ENCODE results near the gene SPTLC3.

The SPTLC3 gene

GRCh38 chr20:13099676-13100075, 90.9 kb downstream of the SPTLC3 start:
- no peak for DNase-seq (ENCODE audit: low read depth in 1 of 2, low spot score in 1 of 2)

GRCh38 chr20:13101276-13101675, 92.5 kb downstream of the SPTLC3 start:
- no peak overlapping the region for H3K27ac ChIP-seq (replicated peaks)
- TF ChIP-seq POLR2AphosphoS5 (IDR thresholded peaks at IDR 0.05; ENCODE audit: low read depth) (no peak), REST (IDR thresholded peaks at IDR 0.05; ENCODE audit: insufficient replicate concordance, low read depth) (no peak), GABPA (IDR thresholded peaks at IDR 0.05; ENCODE audit: low read depth) (no peak), CTCF (IDR thresholded peaks at IDR 0.05; ENCODE audit: insufficient read depth, low read length) (no peak), SPI1 (IDR thresholded peaks at IDR 0.05; ENCODE audit: borderline replicate concordance, low read depth) (no peak)
- no peak for DNase-seq (ENCODE audit: low read depth in 1 of 2, low spot score in 1 of 2)
- no peak overlapping the region for H3K4me3 ChIP-seq (replicated peaks; ENCODE audit: insufficient read depth, low read length)
- no peaks in the 10 kb centered on the region for H3K27me3 ChIP-seq (ENCODE audit: insufficient read depth, poor library complexity, severe bottlenecking)

More at GRCh38 chr20:13099676-13100075, 90.9 kb downstream of the SPTLC3 start:
- no peak overlapping the region for H3K4me3 ChIP-seq (replicated peaks; ENCODE audit: insufficient read depth, low read length)
- no peak for TF ChIP-seq POLR2AphosphoS5 (IDR thresholded peaks at IDR 0.05; ENCODE audit: low read depth)
- TF ChIP-seq CTCF (IDR thresholded peaks at IDR 0.05; ENCODE audit: insufficient read depth, low read length), result no peak
- TF ChIP-seq GABPA (IDR thresholded peaks at IDR 0.05; ENCODE audit: low read depth), result no peak
- TF ChIP-seq REST (IDR thresholded peaks at IDR 0.05; ENCODE audit: insufficient replicate concordance, low read depth), result no peak
- TF ChIP-seq SPI1 (IDR thresholded peaks at IDR 0.05; ENCODE audit: borderline replicate concordance, low read depth), result no peak
- no peaks in the 10 kb centered on the region for H3K27me3 ChIP-seq (ENCODE audit: insufficient read depth, poor library complexity, severe bottlenecking)
- no peak overlapping the region for H3K27ac ChIP-seq (replicated peaks)

- DNase-seq (ENCODE audit: low read depth in 1 of 2, low spot score in 1 of 2), result no peak
Observed at GRCh38 chr20:13101706-13102105, 92.9 kb downstream of the SPTLC3 start.

More at GRCh38 chr20:13101706-13102105, 92.9 kb downstream of the SPTLC3 start:
- no peak overlapping the region for H3K27ac ChIP-seq (replicated peaks)
- no peaks in the 10 kb centered on the region for H3K27me3 ChIP-seq (ENCODE audit: insufficient read depth, poor library complexity, severe bottlenecking)
- no peak for TF ChIP-seq CTCF (IDR thresholded peaks at IDR 0.05; ENCODE audit: insufficient read depth, low read length)
- no peak for TF ChIP-seq REST (IDR thresholded peaks at IDR 0.05; ENCODE audit: insufficient replicate concordance, low read depth)
- no peak for TF ChIP-seq GABPA (IDR thresholded peaks at IDR 0.05; ENCODE audit: low read depth)
- no peak for TF ChIP-seq POLR2AphosphoS5 (IDR thresholded peaks at IDR 0.05; ENCODE audit: low read depth)
- no peak for TF ChIP-seq SPI1 (IDR thresholded peaks at IDR 0.05; ENCODE audit: borderline replicate concordance, low read depth)
- H3K4me3 ChIP-seq (replicated peaks; ENCODE audit: insufficient read depth, low read length), result no peak overlapping the region

Data from HL-60 (cell line).